ENCODE measurements around the gene NDUFAF8.

DNA sequence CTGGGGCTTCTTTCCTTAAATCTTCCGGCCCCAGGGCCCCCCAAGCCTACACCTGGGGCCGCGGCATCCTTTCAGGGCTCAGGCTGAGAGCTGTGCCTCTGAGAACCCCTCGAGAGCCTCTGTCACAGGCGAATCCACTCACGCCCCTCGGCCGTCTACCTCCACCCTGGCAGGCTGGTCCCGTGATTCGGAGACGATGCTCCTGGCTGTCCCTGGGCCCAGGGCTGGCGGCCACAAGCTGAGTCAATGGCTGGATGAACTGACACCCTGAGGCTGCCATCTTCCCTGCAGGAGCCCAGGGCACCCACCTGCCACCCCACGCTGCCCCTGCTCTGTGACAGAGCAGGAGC, 4.6 kb upstream of the NDUFAF8 start:
- no peak for TF ChIP-seq CTCF (IDR thresholded peaks at IDR 0.05 in 2 of 3, conservative IDR thresholded peaks at IDR 0.05 in 1 of 3; ENCODE audit: control insufficient read depth in 2 of 3, extremely low read depth in 1 of 3, insufficient read depth in 1 of 3, low read depth in 3 of 3, low read length in 3 of 3)
- TF ChIP-seq, protein P1, sequence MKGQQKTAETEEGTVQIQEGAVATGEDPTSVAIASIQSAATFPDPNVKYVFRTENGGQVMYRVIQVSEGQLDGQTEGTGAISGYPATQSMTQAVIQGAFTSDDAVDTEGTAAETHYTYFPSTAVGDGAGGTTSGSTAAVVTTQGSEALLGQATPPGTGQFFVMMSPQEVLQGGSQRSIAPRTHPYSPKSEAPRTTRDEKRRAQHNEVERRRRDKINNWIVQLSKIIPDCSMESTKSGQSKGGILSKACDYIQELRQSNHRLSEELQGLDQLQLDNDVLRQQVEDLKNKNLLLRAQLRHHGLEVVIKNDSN (IDR thresholded peaks at IDR 0.05; ENCODE audit: borderline replicate concordance, extremely low read length, insufficient read depth, low read depth, low read length): no peak
- no peak for TF ChIP-seq POLR2AphosphoS5 (IDR thresholded peaks at IDR 0.05; ENCODE audit: low read length)
- no peak for TF ChIP-seq ESRRA (IDR thresholded peaks at IDR 0.05; ENCODE audit: low read length)
- TF ChIP-seq RFX5 (IDR thresholded peaks at IDR 0.05; ENCODE audit: low read depth, low read length): no peak
- TF ChIP-seq, protein P2, sequence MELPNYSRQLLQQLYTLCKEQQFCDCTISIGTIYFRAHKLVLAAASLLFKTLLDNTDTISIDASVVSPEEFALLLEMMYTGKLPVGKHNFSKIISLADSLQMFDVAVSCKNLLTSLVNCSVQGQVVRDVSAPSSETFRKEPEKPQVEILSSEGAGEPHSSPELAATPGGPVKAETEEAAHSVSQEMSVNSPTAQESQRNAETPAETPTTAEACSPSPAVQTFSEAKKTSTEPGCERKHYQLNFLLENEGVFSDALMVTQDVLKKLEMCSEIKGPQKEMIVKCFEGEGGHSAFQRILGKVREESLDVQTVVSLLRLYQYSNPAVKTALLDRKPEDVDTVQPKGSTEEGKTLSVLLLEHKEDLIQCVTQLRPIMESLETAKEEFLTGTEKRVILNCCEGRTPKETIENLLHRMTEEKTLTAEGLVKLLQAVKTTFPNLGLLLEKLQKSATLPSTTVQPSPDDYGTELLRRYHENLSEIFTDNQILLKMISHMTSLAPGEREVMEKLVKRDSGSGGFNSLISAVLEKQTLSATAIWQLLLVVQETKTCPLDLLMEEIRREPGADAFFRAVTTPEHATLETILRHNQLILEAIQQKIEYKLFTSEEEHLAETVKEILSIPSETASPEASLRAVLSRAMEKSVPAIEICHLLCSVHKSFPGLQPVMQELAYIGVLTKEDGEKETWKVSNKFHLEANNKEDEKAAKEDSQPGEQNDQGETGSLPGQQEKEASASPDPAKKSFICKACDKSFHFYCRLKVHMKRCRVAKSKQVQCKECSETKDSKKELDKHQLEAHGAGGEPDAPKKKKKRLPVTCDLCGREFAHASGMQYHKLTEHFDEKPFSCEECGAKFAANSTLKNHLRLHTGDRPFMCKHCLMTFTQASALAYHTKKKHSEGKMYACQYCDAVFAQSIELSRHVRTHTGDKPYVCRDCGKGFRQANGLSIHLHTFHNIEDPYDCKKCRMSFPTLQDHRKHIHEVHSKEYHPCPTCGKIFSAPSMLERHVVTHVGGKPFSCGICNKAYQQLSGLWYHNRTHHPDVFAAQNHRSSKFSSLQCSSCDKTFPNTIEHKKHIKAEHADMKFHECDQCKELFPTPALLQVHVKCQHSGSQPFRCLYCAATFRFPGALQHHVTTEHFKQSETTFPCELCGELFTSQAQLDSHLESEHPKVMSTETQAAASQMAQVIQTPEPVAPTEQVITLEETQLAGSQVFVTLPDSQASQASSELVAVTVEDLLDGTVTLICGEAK (IDR thresholded peaks at IDR 0.05; ENCODE audit: borderline replicate concordance): no peak
- TF ChIP-seq NBN (IDR thresholded peaks at IDR 0.05): no peak
- TF ChIP-seq PAX5 (IDR thresholded peaks at IDR 0.05; ENCODE audit: borderline replicate concordance, low read depth, low read length): no peak
- no peak for TF ChIP-seq EZH2 (IDR thresholded peaks at IDR 0.05; ENCODE audit: borderline replicate concordance, control insufficient read depth, low read depth, low read length)
- TF ChIP-seq MXI1 (IDR thresholded peaks at IDR 0.05; ENCODE audit: low read depth, low read length): no peak
- TF ChIP-seq WRNIP1 (IDR thresholded peaks at IDR 0.05; ENCODE audit: borderline replicate concordance, low read depth, low read length): no peak
- no peak for TF ChIP-seq ELK1 (IDR thresholded peaks at IDR 0.05; ENCODE audit: low read depth, low read length)

Measured in GM12878 (cell line).